Liver (tissue), 9 donors: ENCODE results near the gene CHPF2. TPM values are rescaled to one million over a fixed set of nuclear protein-coding genes. Genes with fewer than 3 reads are reported as not detected.

ENCODE experiments used
- DNase-seq: peaks from one replicate; pipeline ENCODE4 v3.0.0-alpha.2; 2017; ENCODE audit warnings: low spot score
- H3K27ac ChIP-seq, 2 donors: one replicate each; pipeline ENCODE4 v1.7.0; 2013; ENCODE audit warnings: inconsistent platforms in 2 of 2, low read length in 2 of 2, control low read depth in 1 of 2, low read depth in 1 of 2, mild to moderate bottlenecking in 1 of 2
- H3K27me3 ChIP-seq, 4 donors: one replicate each; pipeline versions ENCODE4 v1.6.1 to v1.7.0; 2013; ENCODE audit warnings: low read length in 3 of 4, inconsistent platforms in 1 of 4, mild to moderate bottlenecking in 1 of 4, moderate library complexity in 1 of 4; ENCODE audit not compliant: control insufficient read depth in 4 of 4, insufficient read depth in 4 of 4
- H3K36me3 ChIP-seq, 4 donors: one replicate each; pipeline versions ENCODE4 v1.6.1 to v1.7.0; 2013; ENCODE audit warnings: low read length in 3 of 4, mild to moderate bottlenecking in 3 of 4, low read depth in 1 of 4, moderate library complexity in 1 of 4; ENCODE audit not compliant: control insufficient read depth in 4 of 4, insufficient read depth in 3 of 4
- H3K4me1 ChIP-seq, 4 donors: one replicate each; pipeline versions ENCODE4 v1.6.1 to v1.7.0; 2013; ENCODE audit warnings: low read length in 3 of 4, mild to moderate bottlenecking in 3 of 4, moderate library complexity in 1 of 4; ENCODE audit not compliant: control insufficient read depth in 4 of 4, insufficient read depth in 4 of 4
- H3K4me3 ChIP-seq, 3 donors: one replicate each; pipeline versions ENCODE4 v1.6.1 to v1.7.0; 2013; ENCODE audit warnings: low read length in 3 of 3, control low read depth in 1 of 3, low read depth in 1 of 3, mild to moderate bottlenecking in 1 of 3
- H3K9ac ChIP-seq, 2 donors: one replicate each; pipeline ENCODE4 v1.7.0; 2013; ENCODE audit warnings: low read length in 2 of 2, mild to moderate bottlenecking in 2 of 2, moderate library complexity in 2 of 2, control low read depth in 1 of 2, low read depth in 1 of 2
- H3K9me3 ChIP-seq, 4 donors: one replicate each; pipeline versions ENCODE4 v1.6.1 to v1.7.0; 2013; ENCODE audit warnings: low read length in 3 of 4; ENCODE audit not compliant: control insufficient read depth in 4 of 4
- CTCF ChIP-seq: fragments of 150-350 bp; IDR thresholded peaks from 2 replicates; pipeline ENCODE4 v1.5.1; 2017; ENCODE audit warnings: improper control_type of control experiment, low read depth, low read length; ENCODE audit not compliant: missing input control
- EGR1 ChIP-seq, 2 donors: IDR thresholded peaks; 2 replicates each; pipeline ENCODE4 v1.6.1; 2016 to 2018; ENCODE audit warnings: antibody characterized with exemption in 2 of 2, low read depth in 2 of 2
- FOXA1 ChIP-seq: IDR thresholded peaks from 2 replicates; pipeline ENCODE4 v1.6.1; 2016; ENCODE audit warnings: antibody characterized with exemption
- FOXA2 ChIP-seq: IDR thresholded peaks from 2 replicates; pipeline ENCODE4 v1.6.1; 2016; ENCODE audit warnings: antibody characterized with exemption
- GABPA ChIP-seq, 2 donors: IDR thresholded peaks in 1 of 2; conservative IDR thresholded peaks in 1 of 2; 2 replicates each; pipeline ENCODE4 v1.6.1; 2016; ENCODE audit warnings: antibody characterized with exemption in 2 of 2, mild to moderate bottlenecking in 1 of 2, moderate library complexity in 1 of 2
- HNF4A ChIP-seq, 2 donors: conservative IDR thresholded peaks; 2 replicates each; pipeline ENCODE4 v1.6.1; 2016; ENCODE audit warnings: antibody characterized with exemption in 2 of 2, mild to moderate bottlenecking in 2 of 2
- HNF4G ChIP-seq: IDR thresholded peaks from 2 replicates; pipeline ENCODE4 v1.6.1; 2016; ENCODE audit warnings: antibody characterized with exemption
- NR2F2 ChIP-seq: IDR thresholded peaks from 2 replicates; pipeline ENCODE4 v1.6.1; 2016; ENCODE audit warnings: antibody characterized with exemption
- RAD21 ChIP-seq, 2 donors: IDR thresholded peaks; 2 replicates each; pipeline ENCODE4 v1.6.1; 2016; ENCODE audit warnings: antibody characterized with exemption in 2 of 2, mild to moderate bottlenecking in 2 of 2
- REST ChIP-seq: IDR thresholded peaks from 2 replicates; pipeline ENCODE4 v1.6.1; 2016; ENCODE audit warnings: antibody characterized with exemption, mild to moderate bottlenecking
- RXRA ChIP-seq, 2 donors: IDR thresholded peaks; 2 replicates each; pipeline ENCODE4 v1.6.1; 2017 to 2018; ENCODE audit warnings: antibody characterized with exemption in 2 of 2, mild to moderate bottlenecking in 1 of 2
- SP1 ChIP-seq: IDR thresholded peaks from 2 replicates; pipeline ENCODE4 v1.6.1; 2018; ENCODE audit warnings: antibody characterized with exemption, mild to moderate bottlenecking
- TAF1 ChIP-seq: conservative IDR thresholded peaks from 2 replicates; pipeline ENCODE4 v1.6.1; 2016; ENCODE audit warnings: antibody characterized with exemption, mild to moderate bottlenecking
- YY1 ChIP-seq: IDR thresholded peaks from 2 replicates; pipeline ENCODE4 v1.6.1; 2016; ENCODE audit warnings: antibody characterized with exemption, mild to moderate bottlenecking
- WGBS: extraction: QIAGEN DNeasy Blood & Tissue Kit; methylation state at CpG from one replicate; pipeline ENCODE4 v1.1.7; 2013; 5-methylcytosine and 5-hydroxymethylcytosine counted together
- polyA plus RNA-seq, 2 donors: library from polyadenylated mRNA; stranded (reverse) in 1 of 2; unstranded in 1 of 2; fragments of 200-250 nt in 1 of 2; fragments of >200 nt in 1 of 2; fragmentation: Nextera tagmentation in 1 of 2; extraction: Ambion mirVana in 1 of 2; gene quantifications; one replicate each; pipeline versions ENCODE4 v1.2.1 to v1.2.3, GENCODE V29; 2013 to 2015
- total RNA-seq, 2 donors: library from RNA; depleted of rRNA; stranded (reverse); fragments of >200 nt; gene quantifications; one replicate each; pipeline ENCODE4 v1.2.3, GENCODE V29; 2014
- TF ChIP-seq, protein P1 (sequence below): IDR thresholded peaks from 2 replicates; pipeline ENCODE4 v1.6.1; 2016; ENCODE audit warnings: antibody characterized with exemption
- TF ChIP-seq, protein P2 (sequence below): IDR thresholded peaks from 2 replicates; pipeline ENCODE4 v1.6.1; 2016; ENCODE audit warnings: antibody characterized with exemption
- TF ChIP-seq, protein P3 (sequence below): IDR thresholded peaks from 2 replicates; pipeline ENCODE4 v1.6.1; 2016; ENCODE audit warnings: antibody characterized with exemption
- donor health status: healthy.
- donor health status: healthy.
- donor health status: healthy.
- donor health status: healthy.
- donor health status: healthy.

The CHPF2 gene
- total and polyA plus RNA-seq, 4 donors, result 4.1 to 19.7 (median 18.1) TPM

DNA sequence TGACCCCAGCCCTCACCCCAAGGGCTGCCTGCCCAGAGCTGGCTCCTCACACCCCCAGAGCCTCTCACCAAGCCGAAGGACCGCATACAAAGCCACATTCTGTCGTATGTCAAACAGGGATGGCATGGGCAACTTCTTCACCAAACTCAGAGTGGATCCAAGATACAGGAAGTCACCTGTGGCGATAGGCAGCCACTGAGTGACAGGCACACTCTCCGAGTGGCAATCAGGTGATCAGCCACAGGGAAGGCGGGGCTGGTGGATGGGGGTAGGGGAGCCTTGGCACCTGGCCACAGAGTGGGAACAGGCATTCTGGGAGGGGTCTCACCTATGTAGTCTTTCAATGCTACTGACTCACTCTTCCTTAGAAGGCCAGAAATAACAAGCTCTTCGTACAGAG is 38.1 kb upstream of the CHPF2 start:
- no peak for TF ChIP-seq HNF4A (conservative IDR thresholded peaks at IDR 0.05)
- no peak for TF ChIP-seq CTCF
- TF ChIP-seq FOXA1, result no peak
- TF ChIP-seq REST, result no peak
- TF ChIP-seq FOXA2, result no peak
- no peak for TF ChIP-seq HNF4G
- TF ChIP-seq SP1, result no peak
- TF ChIP-seq RXRA (IDR thresholded peaks at IDR 0.05), result no peak
- TF ChIP-seq NR2F2, result no peak
- TF ChIP-seq TAF1, result no peak
- TF ChIP-seq, protein P1, sequence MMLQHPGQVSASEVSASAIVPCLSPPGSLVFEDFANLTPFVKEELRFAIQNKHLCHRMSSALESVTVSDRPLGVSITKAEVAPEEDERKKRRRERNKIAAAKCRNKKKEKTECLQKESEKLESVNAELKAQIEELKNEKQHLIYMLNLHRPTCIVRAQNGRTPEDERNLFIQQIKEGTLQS, result no peak
- TF ChIP-seq, protein P2, sequence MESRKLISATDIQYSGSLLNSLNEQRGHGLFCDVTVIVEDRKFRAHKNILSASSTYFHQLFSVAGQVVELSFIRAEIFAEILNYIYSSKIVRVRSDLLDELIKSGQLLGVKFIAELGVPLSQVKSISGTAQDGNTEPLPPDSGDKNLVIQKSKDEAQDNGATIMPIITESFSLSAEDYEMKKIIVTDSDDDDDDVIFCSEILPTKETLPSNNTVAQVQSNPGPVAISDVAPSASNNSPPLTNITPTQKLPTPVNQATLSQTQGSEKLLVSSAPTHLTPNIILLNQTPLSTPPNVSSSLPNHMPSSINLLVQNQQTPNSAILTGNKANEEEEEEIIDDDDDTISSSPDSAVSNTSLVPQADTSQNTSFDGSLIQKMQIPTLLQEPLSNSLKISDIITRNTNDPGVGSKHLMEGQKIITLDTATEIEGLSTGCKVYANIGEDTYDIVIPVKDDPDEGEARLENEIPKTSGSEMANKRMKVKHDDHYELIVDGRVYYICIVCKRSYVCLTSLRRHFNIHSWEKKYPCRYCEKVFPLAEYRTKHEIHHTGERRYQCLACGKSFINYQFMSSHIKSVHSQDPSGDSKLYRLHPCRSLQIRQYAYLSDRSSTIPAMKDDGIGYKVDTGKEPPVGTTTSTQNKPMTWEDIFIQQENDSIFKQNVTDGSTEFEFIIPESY, result no peak
- no peak for TF ChIP-seq GABPA (IDR thresholded peaks at IDR 0.05 in 1 of 2, conservative IDR thresholded peaks at IDR 0.05 in 1 of 2)
- no peak for TF ChIP-seq EGR1 (IDR thresholded peaks at IDR 0.05; ENCODE audit: low read depth in 2 of 2)
- TF ChIP-seq, protein P3, sequence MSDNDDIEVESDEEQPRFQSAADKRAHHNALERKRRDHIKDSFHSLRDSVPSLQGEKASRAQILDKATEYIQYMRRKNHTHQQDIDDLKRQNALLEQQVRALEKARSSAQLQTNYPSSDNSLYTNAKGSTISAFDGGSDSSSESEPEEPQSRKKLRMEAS, result no peak
- TF ChIP-seq YY1, result no peak
- no peak for TF ChIP-seq RAD21 (IDR thresholded peaks at IDR 0.05)
- no peaks in the 10 kb centered on the region for H3K9me3 ChIP-seq
- no peak overlapping the region for H3K9ac ChIP-seq
- no peaks in the 10 kb centered on the region for H3K4me1 ChIP-seq
- H3K36me3 ChIP-seq, result no peaks in the 10 kb centered on the region
- 73% methylated on average over 7 of the region's 7 CpGs for WGBS
- no peak overlapping the region for H3K4me3 ChIP-seq
- H3K27me3 ChIP-seq, result peaks cover 0 to 9% (median under 1%) of the 10 kb centered on the region in 4 donors
- no peak for DNase-seq
- no peak overlapping the region for H3K27ac ChIP-seq
